Lung (tissue), 12 donors: ENCODE results near the gene XPR1. TPM values are rescaled to one million over a fixed set of nuclear protein-coding genes. Genes with fewer than 3 reads are reported as not detected.

Source experiments
- ATAC-seq: fragments of 200-7000 bp; cut with Tn5 transposase; one replicate; pipeline ENCODE4 v1.9.1; 2020; ENCODE audit warnings: moderate number of reproducible peaks; ENCODE audit not compliant: insufficient read depth, low FRiP score
- DNase-seq, 3 donors: peaks; one replicate each; pipeline ENCODE4 v3.0.0-alpha.2; 2013 to 2017
- H3K27ac ChIP-seq, 2 donors: one replicate each; pipeline ENCODE4 v1.5.1; 2013; ENCODE audit warnings: mild to moderate bottlenecking in 2 of 2, moderate library complexity in 2 of 2, control low read depth in 1 of 2, inconsistent platforms in 1 of 2, low read depth in 1 of 2, low read length in 1 of 2
- H3K27me3 ChIP-seq, 3 donors: one replicate each; pipeline ENCODE4 v1.5.1; 2013; ENCODE audit warnings: low read length in 2 of 3; ENCODE audit not compliant: control insufficient read depth in 3 of 3, insufficient read depth in 3 of 3
- H3K36me3 ChIP-seq, 4 donors: one replicate each; pipeline ENCODE4 v1.5.1; 2013; ENCODE audit warnings: low read length in 4 of 4, mild to moderate bottlenecking in 1 of 4, moderate library complexity in 1 of 4; ENCODE audit not compliant: control insufficient read depth in 4 of 4, insufficient read depth in 4 of 4
- H3K4me1 ChIP-seq, 5 donors: one replicate each; pipeline ENCODE4 v1.5.1; 2013; ENCODE audit warnings: low read length in 5 of 5, mild to moderate bottlenecking in 2 of 5, moderate library complexity in 1 of 5; ENCODE audit not compliant: control insufficient read depth in 5 of 5, insufficient read depth in 5 of 5
- H3K4me3 ChIP-seq: one replicate; pipeline ENCODE4 v1.5.1; 2013; ENCODE audit warnings: mild to moderate bottlenecking, control low read depth, moderate library complexity
- H3K9ac ChIP-seq, 2 donors: one replicate each; pipeline ENCODE4 v1.5.1; 2013; ENCODE audit warnings: low read length in 2 of 2, control low read depth in 1 of 2; ENCODE audit not compliant: insufficient read depth in 1 of 2
- H3K9me3 ChIP-seq, 4 donors: one replicate each; pipeline ENCODE4 v1.5.1; 2013; ENCODE audit warnings: low read length in 3 of 4, mild to moderate bottlenecking in 1 of 4, moderate library complexity in 1 of 4; ENCODE audit not compliant: control insufficient read depth in 4 of 4, insufficient read depth in 3 of 4
- WGBS, 2 donors: extraction: QIAGEN DNeasy Blood & Tissue Kit; methylation state at CpG; one replicate each; pipeline ENCODE4 v1.1.7; 2013; 5-methylcytosine and 5-hydroxymethylcytosine counted together
- polyA plus RNA-seq, 2 donors: library from polyadenylated mRNA; stranded (reverse); fragments of 200-250 nt; gene quantifications; one replicate each; pipeline ENCODE4 v1.2.1, GENCODE V29; 2013
- total RNA-seq, 2 donors: library from RNA; depleted of rRNA in 1 of 2; stranded (reverse); fragments of >200 nt in 1 of 2; gene quantifications; one replicate each; pipeline ENCODE4 v1.2.1, GENCODE V29; 2014 to 2021
- TF ChIP-seq, protein P1 (sequence below): IDR thresholded peaks from 2 replicates; pipeline ENCODE4 v1.5.1; 2012; ENCODE audit warnings: mild to moderate bottlenecking; ENCODE audit errors: control extremely low read depth, extremely low read depth
- donor health status: control.
- donor health status: control.
- donor health status: Bipolar disorder and iron deficiency.
- donor health status: healthy.
- donor health status: DM: yes; HTN: yes; CAD: no.

XPR1 gene
- total and polyA plus RNA-seq, 4 donors: 7.4 to 44.0 (median 21.9) TPM

- ATAC-seq (no peak), DNase-seq (no peak)
- Histone ChIP-seq H3K9me3 (no peaks in the 10 kb centered on the region), H3K4me3 (no peak overlapping the region), H3K36me3 (no peaks in the 10 kb centered on the region), H3K27ac (no peak overlapping the region), H3K9ac (no peak overlapping the region), H3K27me3 (no peaks in the 10 kb centered on the region), H3K4me1 (peaks cover 0 to 3% (median 0%) of the 10 kb centered on the region in 5 donors)
- TF ChIP-seq, protein P1, sequence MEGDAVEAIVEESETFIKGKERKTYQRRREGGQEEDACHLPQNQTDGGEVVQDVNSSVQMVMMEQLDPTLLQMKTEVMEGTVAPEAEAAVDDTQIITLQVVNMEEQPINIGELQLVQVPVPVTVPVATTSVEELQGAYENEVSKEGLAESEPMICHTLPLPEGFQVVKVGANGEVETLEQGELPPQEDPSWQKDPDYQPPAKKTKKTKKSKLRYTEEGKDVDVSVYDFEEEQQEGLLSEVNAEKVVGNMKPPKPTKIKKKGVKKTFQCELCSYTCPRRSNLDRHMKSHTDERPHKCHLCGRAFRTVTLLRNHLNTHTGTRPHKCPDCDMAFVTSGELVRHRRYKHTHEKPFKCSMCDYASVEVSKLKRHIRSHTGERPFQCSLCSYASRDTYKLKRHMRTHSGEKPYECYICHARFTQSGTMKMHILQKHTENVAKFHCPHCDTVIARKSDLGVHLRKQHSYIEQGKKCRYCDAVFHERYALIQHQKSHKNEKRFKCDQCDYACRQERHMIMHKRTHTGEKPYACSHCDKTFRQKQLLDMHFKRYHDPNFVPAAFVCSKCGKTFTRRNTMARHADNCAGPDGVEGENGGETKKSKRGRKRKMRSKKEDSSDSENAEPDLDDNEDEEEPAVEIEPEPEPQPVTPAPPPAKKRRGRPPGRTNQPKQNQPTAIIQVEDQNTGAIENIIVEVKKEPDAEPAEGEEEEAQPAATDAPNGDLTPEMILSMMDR: no peak
- WGBS, 2 donors: 65 to 68% methylated on average over 4 of the region's 4 CpGs
These were observed 145.4 kb downstream of the XPR1 start for GRCh38 chr1:180777072-180777689.

DNA sequence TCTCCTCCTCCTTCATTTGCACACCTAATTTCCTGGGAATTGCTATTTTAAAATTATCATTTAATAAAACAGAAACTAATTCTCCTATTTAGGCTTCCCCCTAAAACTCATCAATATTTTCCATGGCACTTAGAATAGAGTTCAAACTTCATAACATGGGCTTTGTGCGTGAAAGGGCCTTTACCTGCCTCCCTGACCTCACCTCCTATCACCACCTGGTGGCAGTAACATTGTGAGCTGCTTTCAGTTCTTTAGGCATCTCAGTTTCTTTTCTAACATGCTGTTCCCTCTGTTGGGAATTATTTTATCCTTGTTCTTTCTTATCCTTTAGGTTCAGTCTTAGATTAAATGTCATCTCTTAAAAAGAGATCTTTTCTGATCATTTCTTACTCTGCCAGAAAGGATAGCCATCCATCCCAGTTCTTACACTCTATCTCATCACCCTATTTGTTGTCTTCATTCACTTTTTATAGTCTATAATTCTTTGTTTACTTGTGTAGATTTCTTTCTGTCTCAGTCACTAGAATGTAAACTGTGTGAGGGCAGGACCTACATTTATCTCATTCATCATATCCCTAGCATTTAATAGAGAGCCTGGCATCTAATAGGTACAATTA lies 147.1 kb downstream of the XPR1 start:
- TF ChIP-seq, protein P1: no peak
- Histone ChIP-seq H3K27me3 (no peaks in the 10 kb centered on the region), H3K4me3 (no peak overlapping the region), H3K36me3 (no peaks in the 10 kb centered on the region), H3K9ac (no peak overlapping the region), H3K4me1 (no peaks in the 10 kb centered on the region), H3K9me3 (no peaks in the 10 kb centered on the region), H3K27ac (no peak overlapping the region)
- ATAC-seq (no peak), DNase-seq (no peak)
- WGBS, 2 donors: 95 to 100% methylated on average over 1 of the region's 1 CpG

DNA sequence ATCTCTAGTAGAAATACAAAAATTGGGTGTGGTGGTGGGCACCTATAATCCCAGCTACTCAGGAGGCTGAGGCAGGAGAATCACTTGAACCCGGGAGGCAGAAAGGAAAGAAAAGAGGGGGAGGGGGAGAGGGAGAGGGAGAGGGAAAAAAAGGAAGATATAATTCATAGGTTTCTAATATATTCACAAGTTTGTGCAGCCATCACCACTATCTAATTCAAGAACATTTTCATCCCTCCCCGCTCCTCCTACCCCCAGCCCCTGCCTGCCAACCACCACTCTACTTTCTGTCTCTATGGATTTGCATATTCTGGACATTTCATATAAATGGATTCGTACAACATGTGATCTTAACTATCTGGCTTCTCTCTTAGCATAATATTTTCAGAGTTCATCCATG lies 147.8 kb downstream of the XPR1 start:
- DNase-seq (no peak), ATAC-seq (no peak)
- Histone ChIP-seq H3K9me3 (no peaks in the 10 kb centered on the region), H3K9ac (no peak overlapping the region), H3K27me3 (no peaks in the 10 kb centered on the region), H3K36me3 (no peaks in the 10 kb centered on the region), H3K27ac (no peak overlapping the region), H3K4me3 (no peak overlapping the region), H3K4me1 (no peaks in the 10 kb centered on the region)
- 96 to 100% methylated on average over 3 of the region's 3 CpGs for WGBS, 2 donors
- TF ChIP-seq, protein P1: no peak

DNA sequence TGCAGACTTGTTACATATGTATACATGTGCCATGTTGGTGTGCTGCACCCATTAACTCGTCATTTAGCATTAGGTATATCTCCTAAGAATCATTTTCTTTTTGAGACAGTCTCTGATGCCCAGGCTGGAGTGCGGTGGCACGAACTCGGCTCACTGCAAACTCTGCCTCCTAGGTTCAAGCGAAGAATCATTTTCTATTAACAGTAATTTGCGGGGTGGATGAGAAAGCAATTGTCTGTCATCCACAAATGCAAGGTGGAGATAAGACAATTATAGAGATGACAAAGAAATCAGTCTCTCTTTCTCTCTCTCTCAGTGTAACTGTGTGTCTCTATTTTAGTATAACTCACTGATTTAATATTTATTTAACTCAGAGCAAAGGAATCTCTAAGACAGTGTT lies 149.9 kb downstream of the XPR1 start:
- 96 to 97% methylated on average over 6 of the region's 6 CpGs for WGBS, 2 donors

More for the DNA sequence above, 149.9 kb downstream of the XPR1 start:
- no peak overlapping the region for H3K27ac ChIP-seq
- no peaks in the 10 kb centered on the region for H3K4me1 ChIP-seq
- TF ChIP-seq, protein P1: no peak
- no peak overlapping the region for H3K4me3 ChIP-seq
- no peaks in the 10 kb centered on the region for H3K36me3 ChIP-seq
- DNase-seq: no peak
- ATAC-seq: no peak
- H3K27me3 ChIP-seq: no peaks in the 10 kb centered on the region
- H3K9ac ChIP-seq: no peak overlapping the region
- no peaks in the 10 kb centered on the region for H3K9me3 ChIP-seq
